Left lobe of liver (tissue), 2 donors: ENCODE measurements around the gene RNASEL. TPM values are rescaled to one million over a fixed set of nuclear protein-coding genes. Genes with fewer than 3 reads are reported as not detected.
"Not testable (repeated sequence)": the region's sequence is repeated elsewhere in the genome, so short reads cannot be mapped to it uniquely, and the experiment has no call there.

Source experiments
- ATAC-seq: fragments of 200-7000 bp; cut with Tn5 transposase; one replicate; pipeline ENCODE4 v1.9.1; 2020; ENCODE audit warnings: mild to moderate bottlenecking, moderate library complexity
- DNase-seq: peaks from one replicate; pipeline ENCODE4 v3.0.0-alpha.2; 2020; ENCODE audit warnings: low spot score
- total RNA-seq: library from RNA; stranded (reverse); gene quantifications from one replicate; pipeline ENCODE4 v1.2.1, GENCODE V29; 2021
- donor health status: DM: no; HTN: no; CAD: no; lungs with moderate emphysema.
- donor health status: DM: no; HTN: yes; CAD: no.

The RNASEL gene
- total RNA-seq: 2.2 TPM

DNA sequence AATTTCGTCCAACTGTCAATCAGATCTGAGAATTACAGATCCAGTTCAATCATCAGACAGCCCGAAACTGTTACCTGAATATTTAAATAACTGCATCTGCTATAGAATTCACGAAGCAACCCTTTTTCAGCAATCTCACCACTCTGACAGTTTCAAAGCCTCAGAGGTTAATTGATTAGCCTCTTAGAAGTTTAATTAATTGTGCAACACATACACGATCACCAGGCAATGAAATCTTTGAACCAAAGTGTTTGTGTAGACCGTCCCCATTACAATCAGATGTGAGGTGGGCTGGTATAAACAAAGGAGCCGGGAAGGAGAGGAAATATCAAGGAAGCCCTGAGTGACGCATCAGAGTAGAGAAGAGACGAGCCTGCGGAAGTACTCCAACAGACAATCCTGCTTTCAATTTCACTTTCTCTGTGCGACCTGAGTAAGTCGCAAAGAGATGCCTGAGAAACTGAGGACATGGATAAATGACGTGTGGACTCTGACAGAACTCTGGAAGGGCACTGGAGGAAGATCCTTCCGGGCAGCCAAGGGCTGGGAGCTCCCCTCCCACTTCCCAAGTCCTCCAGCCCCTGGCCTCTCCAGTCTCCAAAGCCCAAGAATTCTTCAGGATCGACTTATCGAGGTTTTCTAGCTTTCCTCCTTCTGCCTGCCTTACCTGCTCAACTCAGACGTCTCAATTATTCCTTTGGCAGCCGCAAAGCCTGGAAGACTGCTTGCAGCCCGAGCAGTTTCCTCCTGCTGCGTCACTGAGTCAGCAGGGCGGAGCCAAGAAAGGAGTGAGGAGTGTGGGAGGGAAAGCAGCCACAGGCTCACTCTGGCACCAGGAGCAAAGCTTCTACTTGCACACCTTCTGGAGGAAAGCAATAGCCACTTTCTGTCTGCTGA lies at the start of gene RNASEL:
Gene RNASEL, minus strand, starts transcription at position 757 of the 897 bp plus-strand sequence. CDS start 2,450 bp downstream, outside the sequence.
- ATAC-seq (peak; percentile 91), DNase-seq (peak; percentile 58)

GRCh38 chr1:182637769-182638168 lies 48.7 kb upstream of the RNASEL start:
- ATAC-seq: no peak

GRCh38 chr1:182635871-182636270 lies 46.8 kb upstream of the RNASEL start:
- ATAC-seq: peak; percentile 38
- no peak for DNase-seq

More at GRCh38 chr1:182637769-182638168, 48.7 kb upstream of the RNASEL start:
- DNase-seq: no peak

DNA sequence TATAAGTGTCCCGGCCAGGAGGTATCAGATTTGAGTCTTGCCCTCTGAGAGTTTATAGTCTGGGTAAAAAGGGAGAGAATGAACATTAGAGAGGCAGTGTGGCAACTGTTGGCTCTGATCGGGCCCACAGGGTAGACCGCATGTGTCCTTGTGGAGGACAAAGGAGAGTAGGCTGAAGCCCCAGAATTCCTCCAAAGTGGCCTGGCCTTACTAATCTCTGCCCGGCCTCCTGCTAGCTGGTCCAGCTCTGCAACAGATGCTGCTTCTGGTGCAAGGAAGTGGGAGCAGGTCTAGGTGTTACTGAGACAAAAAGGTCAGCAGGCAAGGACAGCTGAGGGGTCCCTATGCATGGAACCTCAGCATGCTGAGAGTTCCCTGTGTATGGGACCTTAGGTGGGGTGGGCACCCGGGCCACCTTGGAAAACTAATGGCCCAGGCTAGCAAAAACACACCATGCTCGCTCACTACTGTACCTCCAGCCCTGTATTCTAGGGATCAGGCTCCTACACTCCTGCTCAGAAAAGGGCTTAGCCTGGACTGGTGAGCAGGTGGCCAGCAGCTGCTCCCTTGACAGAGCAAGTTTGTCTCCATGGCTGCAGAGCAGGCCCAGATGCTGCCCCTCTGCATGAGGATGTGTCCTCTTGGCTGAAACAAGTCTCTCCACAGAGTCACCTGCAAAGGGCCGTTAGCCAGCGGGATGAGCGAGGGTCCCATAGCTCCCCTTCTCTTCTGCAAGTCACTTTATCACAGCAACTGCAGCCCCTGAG lies 45.4 kb upstream of the RNASEL start:
- no peak for ATAC-seq
- no peak for DNase-seq

- no peak for ATAC-seq
Measured at GRCh38 chr1:182633657-182634281, 44.7 kb upstream of the RNASEL start.

DNA sequence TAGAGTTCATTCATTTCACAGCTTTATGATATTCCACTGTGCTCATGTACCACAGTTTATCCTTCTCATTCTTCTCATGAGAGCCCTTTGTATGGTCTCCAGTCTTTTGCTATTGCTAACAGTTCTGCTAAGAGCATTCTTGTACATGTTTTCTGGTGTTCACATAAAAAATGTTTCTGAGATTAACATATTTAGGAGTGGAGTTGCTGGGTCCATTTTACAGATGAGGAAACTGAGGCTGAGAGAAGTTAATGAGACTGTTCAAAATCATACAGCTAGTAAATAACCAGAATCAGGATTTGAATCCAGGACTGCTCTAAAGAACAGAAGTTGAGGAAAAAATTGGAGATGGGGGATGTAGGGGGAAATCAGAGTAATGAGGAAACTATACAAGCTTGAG lies 44.0 kb upstream of the RNASEL start:
- ATAC-seq (no peak), DNase-seq (no peak)

More at GRCh38 chr1:182633657-182634281, 44.7 kb upstream of the RNASEL start:
- no peak for DNase-seq

DNA sequence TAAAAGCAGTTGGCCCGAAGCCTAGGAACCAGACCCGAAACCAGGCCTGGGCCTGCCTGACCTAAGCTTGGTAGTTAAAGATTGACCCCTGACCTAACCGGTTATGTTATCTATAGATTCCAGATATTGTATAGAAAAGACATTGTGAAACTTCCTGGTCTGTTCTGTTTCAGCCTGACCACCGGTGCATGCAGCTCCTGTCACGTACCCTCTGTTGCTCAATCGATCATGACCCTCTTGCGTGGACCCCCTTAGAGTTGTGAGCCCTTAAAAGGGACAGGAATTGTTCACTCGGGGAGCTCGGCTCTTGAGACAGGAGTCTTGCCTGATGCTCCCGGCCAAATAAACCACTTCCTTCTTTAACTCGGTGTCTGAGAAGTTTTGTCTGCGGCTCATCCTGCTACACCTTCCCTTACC lies 43.4 kb upstream of the RNASEL start:
- ATAC-seq: not testable (repeated sequence)

GRCh38 chr1:182631954-182632353 lies 42.9 kb upstream of the RNASEL start:
- DNase-seq: no peak
- ATAC-seq: no peak

More for the DNA sequence above, 43.4 kb upstream of the RNASEL start:
- not testable (repeated sequence) for DNase-seq

DNA sequence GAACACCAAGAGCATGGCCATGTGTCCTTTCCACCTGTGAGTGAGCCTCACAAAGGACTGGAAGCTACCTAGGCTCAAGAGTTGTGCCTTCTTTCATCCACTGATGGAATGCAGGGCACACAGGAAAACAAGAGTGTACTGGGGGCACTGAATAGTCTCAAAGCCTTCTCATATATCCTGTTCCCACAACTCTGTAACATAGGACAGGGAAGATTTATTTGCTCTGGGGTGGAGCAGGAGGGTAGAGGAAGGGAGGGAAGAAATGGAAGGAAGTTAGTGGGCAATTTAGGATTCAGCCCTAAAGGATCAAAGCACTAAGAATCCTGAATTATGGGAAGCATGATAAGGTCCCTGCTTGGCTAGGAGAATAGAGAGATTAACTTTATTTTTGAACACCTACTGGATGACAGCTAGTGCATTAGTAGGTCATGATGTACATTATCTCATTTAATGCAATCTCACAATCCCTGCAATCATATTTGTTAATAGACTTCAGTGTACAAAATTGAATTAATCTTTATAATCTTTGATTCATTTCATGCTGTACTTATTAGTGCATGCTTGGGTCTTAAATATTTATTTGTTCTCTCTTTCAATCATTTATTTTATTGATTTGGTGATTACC lies 42.1 kb upstream of the RNASEL start:
- DNase-seq (no peak), ATAC-seq (no peak)

- ATAC-seq (no peak), DNase-seq (no peak)
Measured at GRCh38 chr1:182630586-182630985, 41.5 kb upstream of the RNASEL start.

- ATAC-seq (no peak), DNase-seq (no peak)
Measured at GRCh38 chr1:182629499-182630096, 40.5 kb upstream of the RNASEL start.

DNA sequence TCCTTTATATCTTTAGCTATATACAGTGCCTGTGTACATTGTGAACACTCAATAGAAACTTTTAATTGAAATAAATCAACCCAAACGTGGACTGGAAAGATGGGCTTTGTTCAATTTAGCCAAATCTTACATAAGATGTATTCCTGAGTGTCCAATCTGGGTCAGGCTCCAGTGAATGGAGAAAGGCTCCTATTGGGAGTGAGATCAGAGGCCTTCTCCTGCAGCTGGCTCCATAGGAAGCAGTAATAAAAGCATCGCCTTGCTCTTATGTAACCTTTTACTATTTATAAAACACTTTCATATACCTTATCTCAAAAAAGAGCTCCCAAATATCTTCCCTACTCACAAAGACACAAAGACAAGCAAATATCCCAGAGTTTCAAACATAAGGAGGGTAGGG lies 40.0 kb upstream of the RNASEL start:
- DNase-seq (no peak), ATAC-seq (no peak)

- no peak for ATAC-seq
Measured at GRCh38 chr1:182628657-182629056, 39.6 kb upstream of the RNASEL start.

GRCh38 chr1:182627622-182628021 lies 38.6 kb upstream of the RNASEL start:
- DNase-seq: no peak
- ATAC-seq: no peak

More at GRCh38 chr1:182628657-182629056, 39.6 kb upstream of the RNASEL start:
- DNase-seq: no peak

DNA sequence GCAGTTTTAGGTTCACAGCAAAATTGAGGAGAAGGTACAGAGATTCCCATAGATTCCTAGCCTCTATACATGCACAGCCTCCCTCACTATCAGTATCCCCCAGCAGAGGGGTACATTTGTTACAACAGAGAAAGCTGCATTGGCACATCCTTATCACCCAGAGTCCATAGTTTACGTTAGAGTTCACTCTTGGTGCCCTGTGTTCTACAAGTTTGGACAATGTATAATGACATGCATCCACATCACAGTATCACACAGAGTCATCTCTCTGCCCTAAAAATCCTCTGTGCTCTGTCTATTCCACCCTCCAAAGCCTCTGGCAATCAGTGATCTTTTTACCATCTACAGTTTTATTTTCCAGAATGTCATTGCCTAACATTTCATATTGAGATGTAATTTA lies 37.5 kb upstream of the RNASEL start:
- ATAC-seq: peak; percentile 43
- DNase-seq: no peak

- DNase-seq (no peak), ATAC-seq (no peak)
Measured at GRCh38 chr1:182625719-182626504, 36.9 kb upstream of the RNASEL start.

DNA sequence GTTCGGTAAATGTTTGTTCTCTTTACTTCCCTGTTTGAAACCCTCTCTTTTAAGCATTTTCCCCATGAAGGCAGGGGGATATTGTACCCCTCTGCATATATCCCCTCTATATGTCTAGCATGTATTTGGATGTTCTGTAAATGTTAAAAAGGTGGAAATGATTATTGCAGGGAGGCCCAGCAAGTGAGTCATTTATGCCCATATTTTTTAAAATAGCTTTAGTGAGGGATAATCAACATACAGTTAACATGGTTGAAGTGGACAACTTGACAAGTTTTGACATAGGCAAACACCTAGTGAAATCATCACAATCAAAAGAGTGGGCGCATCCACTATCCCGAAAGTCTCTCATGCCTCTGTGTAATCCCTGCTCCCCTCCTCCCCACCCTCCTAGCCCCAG lies 36.0 kb upstream of the RNASEL start:
- ATAC-seq (no peak), DNase-seq (no peak)

- no peak for ATAC-seq
Measured at GRCh38 chr1:182624577-182624976, 35.5 kb upstream of the RNASEL start.

DNA sequence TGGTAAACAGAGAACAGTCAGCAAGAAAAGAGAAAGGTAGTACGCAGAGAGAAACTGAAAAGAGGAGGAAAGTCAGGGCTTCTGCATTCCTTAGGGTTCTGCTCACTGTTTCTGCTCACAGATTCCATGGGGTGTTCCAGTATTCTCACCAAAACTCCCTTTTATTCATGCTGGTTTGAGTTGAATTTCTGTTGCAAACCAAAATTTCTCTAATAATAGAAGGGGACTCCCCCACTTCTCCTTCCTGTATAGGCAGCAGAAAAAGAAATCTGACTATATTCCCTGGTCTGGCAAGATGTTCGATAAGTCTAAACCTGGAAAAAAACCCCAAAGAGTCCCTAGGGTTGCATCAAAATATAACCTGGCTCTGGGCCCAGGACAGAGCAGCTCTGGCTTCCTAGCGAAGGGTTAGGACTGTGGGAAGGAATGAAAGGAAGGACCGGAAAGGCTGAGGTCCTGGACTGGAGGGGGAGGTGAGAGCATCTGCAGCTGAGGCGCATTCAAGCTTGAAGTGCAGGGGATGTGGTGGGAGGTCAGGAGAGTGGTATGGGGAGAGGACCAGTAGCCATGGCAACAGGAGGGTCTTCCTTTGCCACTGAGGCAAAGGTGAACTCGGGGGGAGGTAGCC lies 34.0 kb upstream of the RNASEL start:
- DNase-seq (no peak), ATAC-seq (no peak)

More at GRCh38 chr1:182624577-182624976, 35.5 kb upstream of the RNASEL start:
- no peak for DNase-seq
